Thyroid gland (tissue), 4 donors: ENCODE data around the gene MBNL2. TPM values are rescaled to one million over a fixed set of nuclear protein-coding genes. Genes with fewer than 3 reads are reported as not detected.
A peak's percentile ranks its signal among the peaks of the same experiment; 100 is the strongest.

Experiments used
- DNase-seq, 2 donors: peaks; one replicate each; pipeline ENCODE4 v3.0.0-alpha.2; 2019
- H3K27ac ChIP-seq, 3 donors: fragments of 200-600 bp; sonication (generic); 1 replicate in 2 of 3; 2 replicates in 1 of 3; pipeline ENCODE4 v1.5.1; 2016 to 2019; ENCODE audit warnings: mild to moderate bottlenecking in 1 of 3, moderate library complexity in 1 of 3
- H3K27me3 ChIP-seq: fragments of 200-600 bp; sonication (generic); one replicate; pipeline ENCODE4 v1.5.1; 2019
- H3K36me3 ChIP-seq, 2 donors: fragments of 200-600 bp; sonication (generic); one replicate each; pipeline ENCODE4 v1.5.1; 2016 to 2019
- H3K4me1 ChIP-seq, 2 donors: fragments of 200-600 bp; sonication (generic); one replicate each; pipeline ENCODE4 v1.5.1; 2017 to 2019
- H3K4me3 ChIP-seq, 3 donors: fragments of 200-600 bp; sonication (generic); replicated peaks in 1 of 3; 1 replicate in 2 of 3; 2 replicates in 1 of 3; pipeline ENCODE4 v1.5.1; 2016; ENCODE audit warnings: mild to moderate bottlenecking in 1 of 3
- H3K9me3 ChIP-seq: fragments of 200-600 bp; sonication (generic); one replicate; pipeline ENCODE4 v1.5.1; 2017
- POLR2A ChIP-seq, 2 donors: fragments of 450-650 bp; IDR thresholded peaks; one replicate each; pipeline ENCODE4 v1.6.1; 2017; ENCODE audit warnings: antibody characterized with exemption in 2 of 2, mild to moderate bottlenecking in 2 of 2, moderate library complexity in 1 of 2
- WGBS, 2 donors: methylation state at CpG; one replicate each; pipeline ENCODE4 v1.1.5; 2017; 5-methylcytosine and 5-hydroxymethylcytosine counted together
- intact Hi-C: fragments of 100-400 bp; cut with DNase I; formaldehyde crosslinking; loops from one replicate; pipeline ENCODE4 v1.15.1; 2023
- total RNA-seq, 4 donors: library from RNA; depleted of rRNA; stranded (reverse); fragments of >200 nt; gene quantifications; one replicate each; pipeline ENCODE4 v1.2.3, GENCODE V29; 2016
- TF ChIP-seq, protein P1 (sequence below), 6 experiments: fragments of 200-600 bp in 3 of 6; fragments of 450-650 bp in 3 of 6; sonication (generic) in 3 of 6; IDR thresholded peaks; one replicate each; pipeline ENCODE4 v1.5.1; 2016 to 2019; ENCODE audit warnings: antibody characterized with exemption in 6 of 6, mild to moderate bottlenecking in 2 of 6, inconsistent platforms in 1 of 6, moderate library complexity in 1 of 6

The MBNL2 gene
- total RNA-seq, 4 donors from 2014 or later: 93.4 to 99.9 (median 98.3) TPM

DNA sequence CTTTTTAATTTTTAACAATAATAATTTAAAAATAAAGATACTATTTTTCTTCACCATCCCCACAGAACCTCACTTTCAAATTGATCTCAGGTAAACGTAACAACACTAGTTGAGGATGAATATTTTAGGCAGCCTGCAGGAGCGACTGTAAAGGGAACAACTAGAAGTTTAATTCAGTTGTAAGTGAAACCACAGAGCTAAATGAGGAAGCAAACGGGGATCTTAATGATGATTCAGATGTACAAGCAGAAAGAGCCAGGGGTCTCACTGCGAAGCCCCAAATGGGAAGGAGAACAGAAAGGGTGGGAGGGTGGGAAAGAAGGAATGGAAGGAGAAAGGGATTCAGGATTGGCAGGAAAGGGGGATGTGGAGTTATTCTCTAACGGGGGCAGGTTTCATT is 157.3 kb downstream of the MBNL2 start:
- Histone ChIP-seq H3K27me3 (no peaks in the 10 kb centered on the region), H3K27ac (no peak overlapping the region), H3K4me1 (peaks cover 7% of the 10 kb centered on the region in 2 donors), H3K4me3 (no peak overlapping the region), H3K36me3 (peaks cover 0 to 3% of the 10 kb centered on the region in 2 donors), H3K9me3 (no peaks in the 10 kb centered on the region)
- DNase-seq: no peak
- intact Hi-C loops: no loop called here
- TF ChIP-seq POLR2A (IDR thresholded peaks at IDR 0.05): no peak
- TF ChIP-seq, protein P1, sequence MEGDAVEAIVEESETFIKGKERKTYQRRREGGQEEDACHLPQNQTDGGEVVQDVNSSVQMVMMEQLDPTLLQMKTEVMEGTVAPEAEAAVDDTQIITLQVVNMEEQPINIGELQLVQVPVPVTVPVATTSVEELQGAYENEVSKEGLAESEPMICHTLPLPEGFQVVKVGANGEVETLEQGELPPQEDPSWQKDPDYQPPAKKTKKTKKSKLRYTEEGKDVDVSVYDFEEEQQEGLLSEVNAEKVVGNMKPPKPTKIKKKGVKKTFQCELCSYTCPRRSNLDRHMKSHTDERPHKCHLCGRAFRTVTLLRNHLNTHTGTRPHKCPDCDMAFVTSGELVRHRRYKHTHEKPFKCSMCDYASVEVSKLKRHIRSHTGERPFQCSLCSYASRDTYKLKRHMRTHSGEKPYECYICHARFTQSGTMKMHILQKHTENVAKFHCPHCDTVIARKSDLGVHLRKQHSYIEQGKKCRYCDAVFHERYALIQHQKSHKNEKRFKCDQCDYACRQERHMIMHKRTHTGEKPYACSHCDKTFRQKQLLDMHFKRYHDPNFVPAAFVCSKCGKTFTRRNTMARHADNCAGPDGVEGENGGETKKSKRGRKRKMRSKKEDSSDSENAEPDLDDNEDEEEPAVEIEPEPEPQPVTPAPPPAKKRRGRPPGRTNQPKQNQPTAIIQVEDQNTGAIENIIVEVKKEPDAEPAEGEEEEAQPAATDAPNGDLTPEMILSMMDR (IDR thresholded peaks at IDR 0.05): no peak
- WGBS, 2 donors: 93% methylated on average over 5 of the region's 5 CpGs

DNA sequence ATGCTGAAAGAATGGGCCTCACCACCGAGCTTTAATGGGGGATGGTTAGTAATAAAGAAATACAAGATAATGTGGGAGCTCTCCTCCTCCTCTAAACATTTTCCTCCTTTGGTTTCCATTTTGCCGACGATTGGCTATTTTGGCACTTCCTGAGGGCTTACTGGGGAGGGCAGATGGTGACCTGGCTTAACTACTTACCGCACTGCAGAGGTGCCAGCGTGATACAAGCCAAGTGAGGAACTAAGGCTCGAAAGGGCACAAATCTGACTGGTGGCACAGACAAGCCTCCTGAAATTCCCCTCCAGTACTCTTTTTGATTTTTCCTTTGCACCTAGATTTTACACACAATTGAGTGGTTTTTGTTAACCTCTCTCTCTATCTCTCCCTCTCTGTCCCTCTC is 158.6 kb downstream of the MBNL2 start:
- Histone ChIP-seq H3K27me3 (no peaks in the 10 kb centered on the region), H3K36me3 (no peaks in the 10 kb centered on the region), H3K4me3 (no peak overlapping the region), H3K9me3 (no peaks in the 10 kb centered on the region), H3K27ac (no peak overlapping the region), H3K4me1 (peaks cover 20% of the 10 kb centered on the region in 2 donors)
- 84 to 94% methylated on average over 6 of the region's 6 CpGs for WGBS, 2 donors
- no peak for DNase-seq
- no peak for TF ChIP-seq POLR2A (IDR thresholded peaks at IDR 0.05)
- TF ChIP-seq, protein P1 (IDR thresholded peaks at IDR 0.05): no peak
- intact Hi-C loops: no loop called here

DNA sequence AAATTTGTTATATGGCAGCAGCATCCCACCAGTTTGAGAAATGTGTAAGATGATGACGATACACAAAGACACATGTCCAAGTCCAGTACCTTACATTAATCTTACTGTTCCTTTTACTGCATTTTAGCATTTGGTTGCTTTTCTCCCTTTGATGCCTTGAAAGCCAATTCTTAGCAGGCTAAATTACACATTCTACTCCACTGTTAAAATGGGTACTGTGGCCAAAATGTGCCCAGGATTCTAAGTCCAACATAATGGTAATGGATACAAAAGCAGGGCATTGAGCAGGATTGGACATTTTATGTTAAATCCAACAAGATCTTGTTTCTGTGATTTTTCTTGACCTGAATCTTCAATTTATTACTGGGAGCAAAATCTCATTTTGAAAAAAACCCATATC is 159.1 kb downstream of the MBNL2 start:
- 100% methylated on average over 1 of the region's 1 CpG for WGBS, 2 donors
- no peak for DNase-seq
- peaks cover 25% of the 10 kb centered on the region in 2 donors for H3K4me1 ChIP-seq
- TF ChIP-seq, protein P1 (IDR thresholded peaks at IDR 0.05): no peak
- no peak for TF ChIP-seq POLR2A (IDR thresholded peaks at IDR 0.05)
- H3K36me3 ChIP-seq: no peaks in the 10 kb centered on the region
- H3K27me3 ChIP-seq: no peaks in the 10 kb centered on the region
- H3K4me3 ChIP-seq: no peak overlapping the region
- H3K27ac ChIP-seq: no peak overlapping the region
- intact Hi-C loops: no loop called here
- H3K9me3 ChIP-seq: no peaks in the 10 kb centered on the region

DNA sequence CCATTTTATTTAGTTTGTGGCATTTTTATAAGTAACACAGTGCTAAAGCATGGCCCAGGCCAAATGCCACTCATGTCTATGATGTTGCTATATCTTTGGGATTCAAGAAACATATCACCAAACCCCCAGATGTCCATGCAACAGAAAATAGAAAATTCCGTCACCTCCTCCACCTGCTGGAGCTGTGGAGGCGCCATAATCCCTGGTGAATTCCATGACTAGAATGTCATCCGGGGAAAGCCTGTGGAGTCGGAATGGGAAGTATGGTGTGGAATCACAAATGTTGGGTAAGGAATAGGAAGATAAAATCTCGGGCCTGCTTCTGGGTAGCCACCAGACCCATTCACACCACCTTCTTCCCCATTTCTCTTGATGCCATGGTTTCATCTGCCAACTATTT is 160.1 kb downstream of the MBNL2 start:
- Histone ChIP-seq H3K27ac (no peak overlapping the region), H3K4me3 (no peak overlapping the region), H3K27me3 (no peaks in the 10 kb centered on the region), H3K9me3 (no peaks in the 10 kb centered on the region), H3K4me1 (peaks cover 25 to 27% of the 10 kb centered on the region in 2 donors), H3K36me3 (no peaks in the 10 kb centered on the region)
- WGBS, 2 donors: 95 to 99% methylated on average over 5 of the region's 5 CpGs
- TF ChIP-seq, protein P1 (IDR thresholded peaks at IDR 0.05): no peak
- no peak for TF ChIP-seq POLR2A (IDR thresholded peaks at IDR 0.05)
- intact Hi-C loops: no loop called here
- no peak for DNase-seq

DNA sequence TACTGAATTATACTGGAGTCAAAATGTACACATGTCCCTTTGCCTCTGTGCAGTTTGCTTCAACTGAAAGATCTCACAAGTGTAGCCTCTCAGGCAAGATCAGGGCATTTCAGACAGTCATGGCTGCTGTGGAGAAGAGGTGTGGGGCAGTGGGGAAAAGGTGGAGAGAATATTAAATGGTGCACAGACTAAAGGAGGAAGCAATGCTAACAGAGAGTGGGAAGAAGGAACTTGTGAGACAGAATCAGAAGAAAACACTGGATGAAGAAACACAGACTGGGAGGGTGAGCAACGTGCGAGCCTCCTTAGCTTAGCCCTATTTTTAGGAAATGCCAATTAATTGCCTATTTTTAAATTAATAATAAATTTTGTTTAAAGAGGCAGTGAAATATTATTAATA is 162.2 kb downstream of the MBNL2 start:
- Histone ChIP-seq H3K4me1 (peaks cover 25 to 27% of the 10 kb centered on the region in 2 donors), H3K36me3 (no peaks in the 10 kb centered on the region), H3K4me3 (no peak overlapping the region), H3K27ac (peak overlapping the region; percentile 50 to 76 (median 67)), H3K9me3 (no peaks in the 10 kb centered on the region), H3K27me3 (no peaks in the 10 kb centered on the region)
- intact Hi-C loops: no loop called here
- WGBS, 2 donors: 73 to 79% methylated on average over 2 of the region's 2 CpGs
- no peak for DNase-seq
- no peak for TF ChIP-seq POLR2A (IDR thresholded peaks at IDR 0.05)
- TF ChIP-seq, protein P1 (IDR thresholded peaks at IDR 0.05): no peak
